Measurements from ENCODE around the gene TSPEAR.

- TF ChIP-seq, protein P1, sequence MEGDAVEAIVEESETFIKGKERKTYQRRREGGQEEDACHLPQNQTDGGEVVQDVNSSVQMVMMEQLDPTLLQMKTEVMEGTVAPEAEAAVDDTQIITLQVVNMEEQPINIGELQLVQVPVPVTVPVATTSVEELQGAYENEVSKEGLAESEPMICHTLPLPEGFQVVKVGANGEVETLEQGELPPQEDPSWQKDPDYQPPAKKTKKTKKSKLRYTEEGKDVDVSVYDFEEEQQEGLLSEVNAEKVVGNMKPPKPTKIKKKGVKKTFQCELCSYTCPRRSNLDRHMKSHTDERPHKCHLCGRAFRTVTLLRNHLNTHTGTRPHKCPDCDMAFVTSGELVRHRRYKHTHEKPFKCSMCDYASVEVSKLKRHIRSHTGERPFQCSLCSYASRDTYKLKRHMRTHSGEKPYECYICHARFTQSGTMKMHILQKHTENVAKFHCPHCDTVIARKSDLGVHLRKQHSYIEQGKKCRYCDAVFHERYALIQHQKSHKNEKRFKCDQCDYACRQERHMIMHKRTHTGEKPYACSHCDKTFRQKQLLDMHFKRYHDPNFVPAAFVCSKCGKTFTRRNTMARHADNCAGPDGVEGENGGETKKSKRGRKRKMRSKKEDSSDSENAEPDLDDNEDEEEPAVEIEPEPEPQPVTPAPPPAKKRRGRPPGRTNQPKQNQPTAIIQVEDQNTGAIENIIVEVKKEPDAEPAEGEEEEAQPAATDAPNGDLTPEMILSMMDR (IDR thresholded peaks at IDR 0.05): no peak
- no peak for TF ChIP-seq TEAD4 (CRISPR knock-in tag; IDR thresholded peaks at IDR 0.05)
- TF ChIP-seq, protein P2, sequence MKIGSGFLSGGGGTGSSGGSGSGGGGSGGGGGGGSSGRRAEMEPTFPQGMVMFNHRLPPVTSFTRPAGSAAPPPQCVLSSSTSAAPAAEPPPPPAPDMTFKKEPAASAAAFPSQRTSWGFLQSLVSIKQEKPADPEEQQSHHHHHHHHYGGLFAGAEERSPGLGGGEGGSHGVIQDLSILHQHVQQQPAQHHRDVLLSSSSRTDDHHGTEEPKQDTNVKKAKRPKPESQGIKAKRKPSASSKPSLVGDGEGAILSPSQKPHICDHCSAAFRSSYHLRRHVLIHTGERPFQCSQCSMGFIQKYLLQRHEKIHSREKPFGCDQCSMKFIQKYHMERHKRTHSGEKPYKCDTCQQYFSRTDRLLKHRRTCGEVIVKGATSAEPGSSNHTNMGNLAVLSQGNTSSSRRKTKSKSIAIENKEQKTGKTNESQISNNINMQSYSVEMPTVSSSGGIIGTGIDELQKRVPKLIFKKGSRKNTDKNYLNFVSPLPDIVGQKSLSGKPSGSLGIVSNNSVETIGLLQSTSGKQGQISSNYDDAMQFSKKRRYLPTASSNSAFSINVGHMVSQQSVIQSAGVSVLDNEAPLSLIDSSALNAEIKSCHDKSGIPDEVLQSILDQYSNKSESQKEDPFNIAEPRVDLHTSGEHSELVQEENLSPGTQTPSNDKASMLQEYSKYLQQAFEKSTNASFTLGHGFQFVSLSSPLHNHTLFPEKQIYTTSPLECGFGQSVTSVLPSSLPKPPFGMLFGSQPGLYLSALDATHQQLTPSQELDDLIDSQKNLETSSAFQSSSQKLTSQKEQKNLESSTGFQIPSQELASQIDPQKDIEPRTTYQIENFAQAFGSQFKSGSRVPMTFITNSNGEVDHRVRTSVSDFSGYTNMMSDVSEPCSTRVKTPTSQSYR (CRISPR knock-in tag; IDR thresholded peaks at IDR 0.05): no peak
These were observed 190.8 kb downstream of the TSPEAR start for GRCh38 chr21:44520326-44521300.
